Measurements from ENCODE around the gene TNFRSF1B. TPM values are rescaled to one million over a fixed set of nuclear protein-coding genes. Genes with fewer than 3 reads are reported as not detected.

The TNFRSF1B gene
- total RNA-seq, 1 donor from 2014 or later = 16.8 TPM

GRCh38 chr1:12141163-12141850 lies 25.5 kb upstream of the TNFRSF1B start:
- ATAC-seq (no peak), DNase-seq (ENCODE audit: low spot score) (no peak)

GRCh38 chr1:12142141-12142823 lies 24.5 kb upstream of the TNFRSF1B start:
- ATAC-seq (no peak), DNase-seq (ENCODE audit: low spot score) (no peak)

DNA sequence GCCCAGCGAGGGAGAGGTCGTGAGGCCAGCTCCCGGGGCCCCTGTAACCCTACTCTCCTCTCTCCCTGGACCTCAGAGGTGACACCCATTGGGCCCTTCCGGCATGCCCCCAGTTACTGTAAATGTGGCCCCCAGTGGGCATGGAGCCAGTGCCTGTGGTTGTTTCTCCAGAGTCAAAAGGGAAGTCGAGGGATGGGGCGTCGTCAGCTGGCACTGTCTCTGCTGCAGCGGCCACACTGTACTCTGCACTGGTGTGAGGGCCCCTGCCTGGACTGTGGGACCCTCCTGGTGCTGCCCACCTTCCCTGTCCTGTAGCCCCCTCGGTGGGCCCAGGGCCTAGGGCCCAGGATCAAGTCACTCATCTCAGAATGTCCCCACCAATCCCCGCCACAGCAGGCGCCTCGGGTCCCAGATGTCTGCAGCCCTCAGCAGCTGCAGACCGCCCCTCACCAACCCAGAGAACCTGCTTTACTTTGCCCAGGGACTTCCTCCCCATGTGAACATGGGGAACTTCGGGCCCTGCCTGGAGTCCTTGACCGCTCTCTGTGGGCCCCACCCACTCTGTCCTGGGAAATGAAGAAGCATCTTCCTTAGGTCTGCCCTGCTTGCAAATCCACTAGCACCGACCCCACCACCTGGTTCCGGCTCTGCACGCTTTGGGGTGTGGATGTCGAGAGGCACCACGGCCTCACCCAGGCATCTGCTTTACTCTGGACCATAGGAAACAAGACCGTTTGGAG lies 23.7 kb upstream of the TNFRSF1B start:
- DNase-seq (ENCODE audit: low spot score) = no peak
- no peak for ATAC-seq

DNA sequence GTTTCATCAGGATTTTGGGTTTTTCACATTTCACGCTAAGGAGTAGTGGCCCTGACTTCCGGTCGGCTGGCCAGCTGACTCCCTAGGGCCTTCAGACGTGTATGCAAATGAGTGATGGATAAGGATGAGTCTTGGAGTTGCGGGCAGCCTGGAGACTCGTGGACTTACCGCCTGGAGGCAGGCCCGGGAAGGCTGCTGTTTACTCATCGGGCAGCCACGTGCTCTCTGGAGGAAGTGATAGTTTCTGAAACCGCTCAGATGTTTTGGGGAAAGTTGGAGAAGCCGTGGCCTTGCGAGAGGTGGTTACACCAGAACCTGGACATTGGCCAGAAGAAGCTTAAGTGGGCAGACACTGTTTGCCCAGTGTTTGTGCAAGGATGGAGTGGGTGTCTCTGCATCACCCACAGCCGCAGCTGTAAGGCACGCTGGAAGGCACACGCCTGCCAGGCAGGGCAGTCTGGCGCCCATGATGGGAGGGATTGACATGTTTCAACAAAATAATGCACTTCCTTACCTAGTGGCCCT lies 23.1 kb upstream of the TNFRSF1B start:
- DNase-seq (ENCODE audit: low spot score) (no peak), ATAC-seq (peak; percentile 5)

GRCh38 chr1:12144236-12144635 lies 22.6 kb upstream of the TNFRSF1B start:
- ATAC-seq (no peak), DNase-seq (ENCODE audit: low spot score) (no peak)

GRCh38 chr1:12144969-12145368 lies 21.8 kb upstream of the TNFRSF1B start:
- DNase-seq (ENCODE audit: low spot score) = no peak
- ATAC-seq = no peak

GRCh38 chr1:12145616-12146342 lies 21.0 kb upstream of the TNFRSF1B start:
- ATAC-seq (no peak), DNase-seq (ENCODE audit: low spot score) (no peak)

DNA sequence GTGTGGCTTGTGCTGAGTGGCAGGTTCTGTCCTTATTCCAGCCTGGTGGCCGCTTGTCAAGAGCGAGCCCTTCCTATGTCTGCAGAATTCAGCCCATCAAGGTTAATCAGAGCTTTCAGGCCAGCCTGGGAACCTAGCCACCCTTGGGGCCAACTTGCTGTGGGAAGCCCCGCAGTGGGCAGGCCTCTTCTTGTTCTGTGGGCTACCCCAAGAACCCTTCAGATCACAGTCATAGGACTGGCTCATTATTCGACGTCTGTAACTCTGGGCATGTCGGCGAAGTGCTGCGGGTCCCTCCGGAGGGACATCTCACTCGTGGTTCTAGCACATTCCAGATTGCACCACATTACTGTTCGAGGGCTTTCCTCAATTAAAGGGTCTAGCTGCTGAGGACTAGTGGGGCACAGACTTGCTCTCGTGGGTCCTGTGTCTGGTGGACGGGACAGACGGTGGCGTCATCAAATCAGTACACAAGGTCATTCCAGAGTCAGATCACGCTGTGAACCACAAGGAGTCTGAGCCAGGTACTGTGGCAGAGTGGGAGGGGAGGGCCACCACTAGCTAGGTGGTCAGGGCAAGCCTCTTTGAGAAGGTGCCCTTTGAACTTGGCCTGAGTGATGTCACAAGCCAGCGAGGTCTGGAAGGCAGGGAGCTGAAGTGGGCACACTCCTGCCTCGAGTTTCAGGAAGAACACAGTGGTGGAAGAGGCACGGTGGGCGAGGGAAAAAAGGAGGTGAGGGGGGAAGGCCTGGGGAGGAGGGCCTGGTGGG lies 20.3 kb upstream of the TNFRSF1B start:
- peak; percentile 71 for DNase-seq (ENCODE audit: low spot score)
- ATAC-seq = peak; percentile 60

DNA sequence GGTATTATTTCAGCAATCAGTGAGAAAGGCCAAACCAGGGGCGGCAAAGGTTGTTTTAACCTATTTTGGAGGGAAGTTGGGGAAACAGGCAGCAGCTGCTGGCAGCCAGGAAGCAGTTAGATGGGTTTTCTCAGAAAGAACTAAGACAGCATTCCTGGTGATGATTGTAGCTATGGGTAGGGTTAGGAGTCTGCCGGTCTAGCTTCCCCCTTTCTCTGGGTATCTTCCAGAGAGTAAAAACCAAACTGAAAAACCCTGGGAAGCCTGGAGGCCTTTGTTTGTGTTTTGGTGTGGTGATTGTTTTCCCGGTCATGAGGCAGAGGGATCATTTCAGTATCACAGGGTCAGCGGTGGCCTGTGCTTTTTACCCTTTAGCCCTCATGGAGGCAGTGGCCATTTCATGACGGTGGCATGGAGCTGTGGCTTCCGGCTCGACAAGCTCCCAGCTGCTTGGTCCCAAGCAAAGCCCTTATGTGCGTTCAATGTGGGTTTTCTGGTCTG lies 19.5 kb upstream of the TNFRSF1B start:
- ATAC-seq (peak; percentile 32), DNase-seq (ENCODE audit: low spot score) (no peak)

- peak; percentile 81 for ATAC-seq
- DNase-seq (ENCODE audit: low spot score) = peak; percentile 87
These were observed 18.4 kb upstream of the TNFRSF1B start for GRCh38 chr1:12148160-12148957.

GRCh38 chr1:12148958-12149790 lies 17.6 kb upstream of the TNFRSF1B start:
- ATAC-seq (no peak), DNase-seq (ENCODE audit: low spot score) (no peak)

DNA sequence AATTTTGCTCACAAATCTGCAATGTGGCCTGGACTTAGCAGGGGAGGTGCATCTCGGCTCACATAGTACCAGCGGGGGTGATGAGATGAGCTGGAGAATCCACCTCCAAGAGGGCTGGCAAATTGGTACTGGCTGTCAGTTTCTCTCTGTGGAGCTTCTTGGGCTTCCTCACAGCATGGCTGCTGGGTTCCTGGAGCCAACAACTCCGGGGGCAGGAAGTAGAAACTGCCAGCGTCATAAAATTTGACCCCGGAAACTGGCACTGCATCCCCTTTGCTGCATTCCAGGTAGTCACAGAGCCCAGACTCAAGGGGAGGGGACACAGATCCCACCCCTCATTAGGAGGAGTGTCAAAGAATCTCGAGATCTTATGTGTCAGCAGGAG lies 17.0 kb upstream of the TNFRSF1B start:
- ATAC-seq = no peak
- DNase-seq (ENCODE audit: low spot score) = no peak

DNA sequence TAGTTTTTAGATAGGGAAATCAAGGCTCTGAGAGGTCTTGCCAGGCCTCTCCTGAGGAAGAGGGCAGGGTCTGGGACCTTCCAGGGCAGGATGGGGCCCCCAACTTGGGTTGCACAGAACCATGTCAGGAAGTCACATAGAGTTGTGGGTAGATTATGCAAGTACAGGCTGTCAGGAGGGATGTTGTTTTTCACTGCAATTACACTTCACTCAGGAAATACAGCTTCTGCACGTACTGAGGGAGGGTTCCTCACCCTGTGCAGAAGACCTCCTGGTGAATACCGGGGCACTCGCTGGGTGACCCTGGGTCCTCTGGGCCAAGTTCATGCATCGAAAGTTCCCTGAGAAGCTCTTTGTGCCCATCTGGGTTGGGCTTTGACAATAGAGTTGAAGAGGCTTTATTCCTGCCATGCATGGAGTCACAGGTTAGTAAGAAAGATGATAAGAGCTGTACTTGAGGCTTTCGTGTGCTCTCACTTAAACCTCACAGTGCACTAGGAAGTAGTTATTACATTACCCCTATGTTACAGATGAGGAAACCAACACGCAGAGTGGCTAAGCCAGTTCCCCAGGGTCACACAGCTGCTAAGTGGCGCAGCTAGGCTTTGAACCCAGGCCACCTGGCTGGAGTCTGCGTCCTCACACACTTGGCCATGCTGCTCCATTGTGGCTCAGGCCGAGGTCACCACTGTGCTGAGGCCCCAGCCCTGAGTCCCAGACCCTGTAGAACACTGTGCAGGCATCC lies 16.2 kb upstream of the TNFRSF1B start:
- ATAC-seq (no peak), DNase-seq (ENCODE audit: low spot score) (no peak)

GRCh38 chr1:12151465-12151864 lies 15.3 kb upstream of the TNFRSF1B start:
- DNase-seq (ENCODE audit: low spot score) (no peak), ATAC-seq (no peak)

- no peak for DNase-seq (ENCODE audit: low spot score)
- ATAC-seq = no peak
These were observed 14.5 kb upstream of the TNFRSF1B start for GRCh38 chr1:12152113-12152891.

DNA sequence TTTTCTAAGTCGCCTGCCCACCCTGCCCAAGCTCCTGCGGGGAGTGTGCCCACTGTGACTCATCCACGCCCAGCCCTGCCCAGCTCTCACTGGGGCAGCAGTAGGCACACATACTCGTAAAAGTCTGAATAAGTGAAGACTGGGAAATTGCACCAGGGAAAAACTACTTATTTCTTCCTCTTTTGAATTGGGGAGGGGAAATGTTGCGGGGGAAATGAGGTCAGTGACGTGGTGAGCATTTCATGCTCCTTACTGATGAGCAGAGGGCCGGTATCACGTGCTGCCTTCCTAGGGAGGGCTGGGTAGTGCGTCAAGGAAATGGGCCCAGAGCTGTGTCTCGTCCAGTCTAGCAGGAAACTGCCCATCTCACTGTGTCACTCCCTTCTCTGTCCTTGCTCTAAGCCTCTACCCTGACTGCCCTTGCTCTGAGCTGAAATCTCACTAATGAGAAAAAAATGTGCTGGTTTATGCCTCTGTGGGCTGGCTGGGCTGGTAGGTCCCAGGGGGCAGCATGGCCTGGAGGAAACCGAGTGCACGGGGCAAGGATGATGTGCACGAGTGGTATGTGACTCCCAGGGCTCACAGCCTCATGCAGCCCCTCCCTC lies 13.5 kb upstream of the TNFRSF1B start:
- DNase-seq (ENCODE audit: low spot score) = no peak
- ATAC-seq = peak; percentile 24
